ENCODE measurements around the gene MYO19. TPM values are rescaled to one million over a fixed set of nuclear protein-coding genes. Genes with fewer than 3 reads are reported as not detected.
"Not testable (repeated sequence)": the region's sequence is repeated elsewhere in the genome, so short reads cannot be mapped to it uniquely, and the experiment has no call there.

Gene MYO19
- total RNA-seq, 1 donor from 2014 or later = 38.9 TPM

- Histone ChIP-seq H3K4me3 (no peak overlapping the region), H3K27ac (no peak overlapping the region), H3K4me1 (no peaks in the 10 kb centered on the region), H3K36me3 (peaks cover 59% of the 10 kb centered on the region), H3K27me3 (ENCODE audit: low read depth) (no peaks in the 10 kb centered on the region), H3K9me3 (no peaks in the 10 kb centered on the region)
- intact Hi-C loops (cut with DNase I) = no loop called here
- no peak for TF ChIP-seq CTCF (IDR thresholded peaks at IDR 0.05)
- no peak for ATAC-seq
- DNase-seq = no peak
Observed at GRCh38 chr17:36510636-36511035, 24.0 kb downstream of the MYO19 start.

- H3K27me3 ChIP-seq (ENCODE audit: low read depth) = no peaks in the 10 kb centered on the region
- H3K27ac ChIP-seq = no peak overlapping the region
- no peak for ATAC-seq
- no peaks in the 10 kb centered on the region for H3K4me1 ChIP-seq
- H3K36me3 ChIP-seq = peaks cover 60% of the 10 kb centered on the region
- no peak overlapping the region for H3K4me3 ChIP-seq
- no peak for DNase-seq
- no peak for TF ChIP-seq CTCF (IDR thresholded peaks at IDR 0.05)
- intact Hi-C loops (cut with DNase I) = no loop called here
- H3K9me3 ChIP-seq = no peaks in the 10 kb centered on the region
Observed at GRCh38 chr17:36509272-36509985, 25.2 kb downstream of the MYO19 start.

GRCh38 chr17:36508439-36508838, 26.2 kb downstream of the MYO19 start:
- H3K9me3 ChIP-seq; ATAC-seq; H3K27me3 ChIP-seq (ENCODE audit: low read depth); H3K4me3 ChIP-seq; intact Hi-C loops (cut with DNase I); DNase-seq; H3K27ac ChIP-seq; H3K4me1 ChIP-seq: not testable (repeated sequence)
- H3K36me3 ChIP-seq = peaks cover 65% of the 10 kb centered on the region

GRCh38 chr17:36507266-36507665, 27.4 kb downstream of the MYO19 start:
- no peak for TF ChIP-seq CTCF (IDR thresholded peaks at IDR 0.05)
- H3K36me3 ChIP-seq = peaks cover 67% of the 10 kb centered on the region
- intact Hi-C loops (cut with DNase I) = no loop called here
- no peak overlapping the region for H3K4me3 ChIP-seq
- no peaks in the 10 kb centered on the region for H3K9me3 ChIP-seq
- H3K27me3 ChIP-seq (ENCODE audit: low read depth) = no peaks in the 10 kb centered on the region
- no peaks in the 10 kb centered on the region for H3K4me1 ChIP-seq
- DNase-seq (no peak), ATAC-seq (no peak)
- no peak overlapping the region for H3K27ac ChIP-seq

- peaks cover 70% of the 10 kb centered on the region for H3K36me3 ChIP-seq
- intact Hi-C loops (cut with DNase I) = no loop called here
- no peak overlapping the region for H3K4me3 ChIP-seq
- ATAC-seq (no peak), DNase-seq (no peak)
- H3K27me3 ChIP-seq (ENCODE audit: low read depth) = no peaks in the 10 kb centered on the region
- no peaks in the 10 kb centered on the region for H3K9me3 ChIP-seq
- TF ChIP-seq CTCF (IDR thresholded peaks at IDR 0.05) = no peak
- H3K27ac ChIP-seq = no peak overlapping the region
- no peaks in the 10 kb centered on the region for H3K4me1 ChIP-seq
Observed at GRCh38 chr17:36506831-36507230, 27.8 kb downstream of the MYO19 start.

- no peak for TF ChIP-seq CTCF (IDR thresholded peaks at IDR 0.05)
- no peak for DNase-seq
- no peak overlapping the region for H3K4me3 ChIP-seq
- no peaks in the 10 kb centered on the region for H3K4me1 ChIP-seq
- intact Hi-C loops (cut with DNase I) = no loop called here
- H3K36me3 ChIP-seq = peaks cover 70% of the 10 kb centered on the region
- no peak overlapping the region for H3K27ac ChIP-seq
- no peaks in the 10 kb centered on the region for H3K9me3 ChIP-seq
- H3K27me3 ChIP-seq (ENCODE audit: low read depth) = no peaks in the 10 kb centered on the region
- ATAC-seq = no peak
Observed at GRCh38 chr17:36506249-36506826, 28.3 kb downstream of the MYO19 start.
